ENCODE measurements around the gene PHACTR3.

The PHACTR3 gene

DNA sequence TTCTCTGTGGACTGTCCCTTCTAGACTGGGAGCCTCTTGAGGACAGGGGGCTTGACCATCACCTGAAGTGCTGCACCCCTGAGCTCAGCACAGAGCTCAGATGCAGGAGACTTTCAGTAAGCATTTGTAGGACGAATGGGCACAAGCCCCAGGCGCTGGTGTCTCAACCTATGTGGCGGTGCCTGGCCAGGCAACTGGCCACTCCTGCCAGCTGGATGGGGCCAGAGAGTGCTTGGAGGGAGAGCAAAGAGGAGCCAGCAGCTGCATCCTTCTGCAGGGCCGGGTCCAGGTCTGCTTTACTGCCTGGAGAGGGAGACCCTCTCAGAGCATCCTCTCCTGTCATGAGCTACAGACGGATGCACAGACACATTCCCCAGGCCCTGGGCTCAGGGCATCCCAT is 4.5 kb downstream of the PHACTR3 start:
- Histone ChIP-seq H3K27ac (no peak overlapping the region), H3K9me3 (ENCODE audit: control insufficient read depth, low read length) (no peaks in the 10 kb centered on the region), H3K4me1 (no peaks in the 10 kb centered on the region), H2AFZ (no peak overlapping the region), H3K79me2 (no peaks in the 10 kb centered on the region), H3K4me3 (ENCODE audit: low read depth, low read length) (no peak overlapping the region), H3K36me3 (ENCODE audit: control insufficient read depth, insufficient read depth, low read length) (no peaks in the 10 kb centered on the region), H3K27me3 (ENCODE audit: control insufficient read depth, insufficient read depth, low read length) (no peaks in the 10 kb centered on the region), H3K9ac (no peak overlapping the region), H3K4me2 (ENCODE audit: low read length) (no peak overlapping the region)
- TF ChIP-seq, protein P1, sequence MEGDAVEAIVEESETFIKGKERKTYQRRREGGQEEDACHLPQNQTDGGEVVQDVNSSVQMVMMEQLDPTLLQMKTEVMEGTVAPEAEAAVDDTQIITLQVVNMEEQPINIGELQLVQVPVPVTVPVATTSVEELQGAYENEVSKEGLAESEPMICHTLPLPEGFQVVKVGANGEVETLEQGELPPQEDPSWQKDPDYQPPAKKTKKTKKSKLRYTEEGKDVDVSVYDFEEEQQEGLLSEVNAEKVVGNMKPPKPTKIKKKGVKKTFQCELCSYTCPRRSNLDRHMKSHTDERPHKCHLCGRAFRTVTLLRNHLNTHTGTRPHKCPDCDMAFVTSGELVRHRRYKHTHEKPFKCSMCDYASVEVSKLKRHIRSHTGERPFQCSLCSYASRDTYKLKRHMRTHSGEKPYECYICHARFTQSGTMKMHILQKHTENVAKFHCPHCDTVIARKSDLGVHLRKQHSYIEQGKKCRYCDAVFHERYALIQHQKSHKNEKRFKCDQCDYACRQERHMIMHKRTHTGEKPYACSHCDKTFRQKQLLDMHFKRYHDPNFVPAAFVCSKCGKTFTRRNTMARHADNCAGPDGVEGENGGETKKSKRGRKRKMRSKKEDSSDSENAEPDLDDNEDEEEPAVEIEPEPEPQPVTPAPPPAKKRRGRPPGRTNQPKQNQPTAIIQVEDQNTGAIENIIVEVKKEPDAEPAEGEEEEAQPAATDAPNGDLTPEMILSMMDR (IDR thresholded peaks at IDR 0.05) = no peak

DNA sequence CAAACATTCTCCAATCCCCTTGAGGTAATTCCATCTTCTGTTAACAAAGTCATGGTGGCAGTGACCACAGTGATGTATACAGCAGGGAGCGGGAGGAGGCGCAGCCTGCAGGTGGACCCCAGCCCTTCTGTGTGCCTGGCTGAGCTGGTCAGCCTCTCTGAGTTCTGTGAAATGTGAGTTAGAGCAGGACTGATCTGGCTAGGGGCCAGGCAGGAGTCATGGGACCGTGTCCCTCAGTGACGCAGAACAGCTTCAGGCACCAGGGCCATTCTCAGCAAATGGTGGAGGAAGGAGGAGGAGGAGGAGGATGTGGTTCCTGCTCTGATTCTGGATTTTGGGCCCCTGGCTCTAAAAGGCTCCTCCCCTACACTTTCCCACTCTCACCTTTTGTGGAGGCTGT is 6.9 kb downstream of the PHACTR3 start:
- H3K27me3 ChIP-seq (ENCODE audit: control insufficient read depth, insufficient read depth, low read length) = no peaks in the 10 kb centered on the region

DNA sequence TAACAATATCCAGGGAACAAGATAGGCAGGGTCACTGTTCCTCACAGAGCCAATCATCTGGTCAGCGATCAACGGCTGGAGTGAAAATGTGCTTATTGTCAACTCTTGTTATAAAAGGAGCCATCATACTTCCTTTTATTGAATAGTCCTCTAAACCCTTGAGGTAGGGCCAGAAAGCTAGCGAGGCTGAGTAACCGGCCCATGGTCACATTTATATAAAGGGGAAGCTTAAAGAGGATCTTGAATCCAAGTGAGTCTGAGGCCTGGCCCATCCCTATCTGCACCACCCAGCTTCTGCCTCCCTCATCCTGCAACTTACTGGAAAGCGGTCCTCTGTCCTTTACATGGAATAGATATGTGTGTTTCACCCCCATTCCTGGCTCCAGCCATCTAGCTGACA is 9.5 kb downstream of the PHACTR3 start:
- no peak overlapping the region for H3K4me2 ChIP-seq (ENCODE audit: low read length)
- H3K36me3 ChIP-seq (ENCODE audit: control insufficient read depth, insufficient read depth, low read length) = no peaks in the 10 kb centered on the region
- TF ChIP-seq, protein P1 (IDR thresholded peaks at IDR 0.05) = no peak

More for the DNA sequence above, 6.9 kb downstream of the PHACTR3 start:
- Histone ChIP-seq H2AFZ (no peak overlapping the region), H3K9me3 (ENCODE audit: control insufficient read depth, low read length) (no peaks in the 10 kb centered on the region), H3K4me1 (no peaks in the 10 kb centered on the region), H3K4me3 (ENCODE audit: low read depth, low read length) (no peak overlapping the region), H3K9ac (no peak overlapping the region), H3K36me3 (ENCODE audit: control insufficient read depth, insufficient read depth, low read length) (no peaks in the 10 kb centered on the region), H3K79me2 (no peaks in the 10 kb centered on the region), H3K4me2 (ENCODE audit: low read length) (no peak overlapping the region), H3K27ac (no peak overlapping the region)
- TF ChIP-seq, protein P1 (IDR thresholded peaks at IDR 0.05) = no peak

DNA sequence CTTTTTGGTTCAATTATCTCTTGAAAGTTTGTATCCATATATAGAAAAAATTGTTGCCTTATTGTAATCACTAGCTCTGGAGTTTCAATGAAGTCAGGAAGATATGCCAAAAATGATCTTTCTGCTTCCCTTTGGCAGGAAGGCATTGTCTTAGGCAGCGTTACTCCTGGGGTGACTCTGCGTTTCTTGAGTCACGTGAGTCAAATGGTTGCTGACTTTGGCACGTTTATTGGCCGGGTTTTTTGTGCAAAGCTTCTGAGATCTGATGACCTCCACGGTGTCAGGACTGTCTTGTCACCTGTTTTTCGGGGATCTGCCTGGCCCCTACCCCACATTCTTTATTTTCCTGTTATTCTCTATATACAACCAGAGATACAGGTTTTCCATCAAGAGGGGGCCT is 10.4 kb downstream of the PHACTR3 start:
- TF ChIP-seq, protein P1 (IDR thresholded peaks at IDR 0.05) = no peak
- Histone ChIP-seq H3K79me2 (no peaks in the 10 kb centered on the region), H3K27ac (no peak overlapping the region), H3K9ac (no peak overlapping the region), H3K9me3 (ENCODE audit: control insufficient read depth, low read length) (no peaks in the 10 kb centered on the region), H3K36me3 (ENCODE audit: control insufficient read depth, insufficient read depth, low read length) (no peaks in the 10 kb centered on the region), H3K4me1 (no peaks in the 10 kb centered on the region), H3K4me3 (ENCODE audit: low read depth, low read length) (no peak overlapping the region), H3K27me3 (ENCODE audit: control insufficient read depth, insufficient read depth, low read length) (no peaks in the 10 kb centered on the region), H3K4me2 (ENCODE audit: low read length) (no peak overlapping the region), H2AFZ (no peak overlapping the region)

More for the DNA sequence above, 9.5 kb downstream of the PHACTR3 start:
- Histone ChIP-seq H3K9ac (no peak overlapping the region), H3K4me1 (no peaks in the 10 kb centered on the region), H3K4me3 (ENCODE audit: low read depth, low read length) (no peak overlapping the region), H3K27ac (no peak overlapping the region), H2AFZ (no peak overlapping the region), H3K9me3 (ENCODE audit: control insufficient read depth, low read length) (no peaks in the 10 kb centered on the region), H3K79me2 (no peaks in the 10 kb centered on the region), H3K27me3 (ENCODE audit: control insufficient read depth, insufficient read depth, low read length) (no peaks in the 10 kb centered on the region)

DNA sequence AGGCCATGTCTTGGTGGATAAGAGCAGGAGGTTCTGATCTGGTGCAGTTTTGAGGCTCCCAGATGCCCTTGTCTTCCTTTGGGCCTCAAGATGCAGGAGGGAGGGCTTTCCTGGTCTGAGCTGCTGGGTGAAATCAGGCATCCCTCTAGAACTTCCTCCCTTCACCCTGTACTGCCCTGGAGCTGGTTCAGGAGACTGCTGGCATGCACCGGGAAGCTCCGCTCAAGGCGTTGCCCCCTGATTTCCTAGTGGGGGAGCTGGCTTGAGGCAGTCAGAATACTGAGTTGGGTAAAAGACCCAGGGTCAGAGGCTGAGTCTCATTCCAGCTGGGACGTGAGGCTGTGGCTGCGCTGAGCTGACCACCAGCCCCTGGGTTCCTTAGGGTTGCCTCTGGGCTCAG is 12.0 kb downstream of the PHACTR3 start:
- H3K4me3 ChIP-seq (ENCODE audit: low read depth, low read length) = no peak overlapping the region
- H3K79me2 ChIP-seq = no peaks in the 10 kb centered on the region
- H3K9me3 ChIP-seq (ENCODE audit: control insufficient read depth, low read length) = no peaks in the 10 kb centered on the region
- H3K27ac ChIP-seq = no peak overlapping the region
- H2AFZ ChIP-seq = no peak overlapping the region
- no peaks in the 10 kb centered on the region for H3K36me3 ChIP-seq (ENCODE audit: control insufficient read depth, insufficient read depth, low read length)
- no peak overlapping the region for H3K4me2 ChIP-seq (ENCODE audit: low read length)
- no peaks in the 10 kb centered on the region for H3K27me3 ChIP-seq (ENCODE audit: control insufficient read depth, insufficient read depth, low read length)
- H3K9ac ChIP-seq = no peak overlapping the region
- TF ChIP-seq, protein P1 (IDR thresholded peaks at IDR 0.05) = no peak
- H3K4me1 ChIP-seq = no peaks in the 10 kb centered on the region

Measured in parathyroid adenoma (tissue), 2 donors.